GM21528 (cell line): Measurements from ENCODE around the gene GALR3.
A peak's percentile ranks its signal among the peaks of the same experiment; 100 is the strongest.

Source experiments
- ATAC-seq: cut with Tn5 transposase; IDR thresholded peaks from one replicate; pipeline ENCODE4 v1.9.1; 2021; ENCODE audit warnings: mild to moderate bottlenecking, moderate library complexity; ENCODE audit not compliant: unreplicated experiment, low FRiP score

The GALR3 gene

DNA sequence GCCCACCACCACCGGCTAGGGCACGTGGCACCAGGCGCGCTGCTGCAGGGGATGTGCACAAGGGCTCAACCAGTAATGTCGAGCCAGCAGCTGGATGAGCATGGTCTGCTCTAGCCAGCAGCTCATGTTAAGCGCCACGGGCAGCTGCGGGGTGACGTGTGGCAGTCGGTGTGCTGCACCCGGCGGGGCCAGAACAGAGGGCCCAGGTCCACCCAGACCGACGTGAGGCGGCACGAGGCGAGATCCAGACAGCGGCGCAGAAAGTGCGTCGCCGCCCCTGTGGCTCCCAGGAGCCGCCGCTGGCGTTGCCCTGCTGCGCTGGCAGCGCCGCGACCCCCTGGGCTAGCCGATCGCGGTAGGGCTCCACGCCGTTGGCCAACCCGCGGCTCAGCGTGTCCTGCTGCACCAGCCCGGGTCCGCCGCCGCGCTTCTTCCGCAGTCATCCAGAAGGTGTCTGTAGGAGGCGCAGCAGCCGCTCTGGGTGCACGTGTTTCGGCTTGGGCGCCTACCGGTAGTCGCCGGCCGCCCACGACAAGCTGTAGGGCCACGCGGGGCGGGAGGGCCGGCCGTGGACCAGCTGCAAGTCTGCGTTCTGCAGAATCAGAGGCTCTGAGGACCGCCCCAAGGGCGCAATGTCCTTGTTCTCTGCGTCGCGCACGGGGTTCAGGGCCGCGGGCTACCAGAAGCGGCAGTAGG is 4.6 kb upstream of the GALR3 start:
- no peak for ATAC-seq

DNA sequence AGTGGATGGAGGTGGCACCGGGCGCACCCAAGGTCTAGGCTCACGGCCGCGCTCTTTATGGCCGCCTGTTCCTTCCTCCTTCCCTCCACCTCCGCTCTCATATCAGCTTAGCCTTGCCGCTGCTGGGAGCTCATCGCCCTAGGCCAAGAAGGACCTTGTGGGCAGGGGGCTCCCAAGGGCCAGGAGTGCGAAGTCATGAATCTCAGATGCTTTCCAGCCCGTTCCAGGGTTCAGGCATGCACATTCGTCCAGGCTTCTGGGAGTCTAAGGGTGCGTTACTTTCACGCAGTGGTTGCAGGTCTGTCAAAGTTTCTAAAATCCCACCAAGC is 4.1 kb upstream of the GALR3 start:
- no peak for ATAC-seq

DNA sequence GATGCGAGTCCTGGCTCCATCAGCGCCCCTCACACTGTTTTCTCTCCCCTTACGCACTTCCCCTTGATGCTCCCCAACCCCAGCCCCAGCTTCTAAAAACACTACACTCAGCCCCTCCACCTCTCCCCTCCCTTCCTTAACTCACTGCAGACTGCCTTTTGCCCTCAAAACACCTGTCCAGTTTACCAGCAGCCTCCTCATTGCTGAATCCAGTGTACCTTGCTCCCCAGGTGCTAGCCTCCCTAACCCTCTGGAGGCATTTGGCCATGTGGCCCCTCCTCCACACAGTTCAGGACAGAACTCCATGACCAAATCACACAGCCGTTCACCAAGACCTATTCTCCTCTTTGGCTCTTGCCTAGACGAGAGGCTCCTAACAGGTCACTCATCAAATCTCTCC is 2.8 kb upstream of the GALR3 start:
- no peak for ATAC-seq

DNA sequence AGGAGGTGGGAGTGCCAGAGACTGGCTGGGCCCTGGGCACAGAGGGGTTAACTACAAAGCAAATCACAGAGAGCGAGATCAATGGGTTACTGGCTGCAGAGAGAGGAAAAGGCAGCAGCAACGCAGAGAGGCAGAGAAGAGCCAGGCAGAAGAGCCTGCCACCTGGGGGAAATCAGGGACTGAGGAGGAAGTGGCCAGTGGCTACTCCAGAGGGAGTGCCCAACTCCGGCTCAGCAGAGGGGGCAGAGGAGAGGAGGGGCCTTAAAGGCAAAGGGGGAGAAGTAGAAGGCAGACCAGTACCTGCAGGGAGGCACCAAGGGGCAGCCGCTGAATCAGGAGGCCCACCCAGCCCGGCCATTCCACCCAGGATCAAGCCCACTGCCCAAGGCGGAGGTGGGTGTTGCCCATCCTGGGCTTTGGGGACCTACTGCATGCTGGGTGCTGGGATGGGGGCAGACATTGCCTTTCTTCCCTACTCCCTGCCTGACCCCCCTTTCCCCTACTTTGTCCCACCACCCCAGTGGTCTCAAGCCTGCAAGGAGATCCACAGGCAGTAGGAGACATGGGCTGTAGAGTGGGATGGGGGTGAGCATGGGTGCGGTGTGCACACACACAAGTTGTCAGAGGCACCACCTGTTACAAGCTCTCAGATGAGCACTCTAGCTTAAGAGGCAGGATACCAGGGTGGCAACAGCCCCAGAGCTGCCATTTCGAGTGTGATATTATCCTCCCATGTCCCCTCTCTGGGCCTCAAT is 926 bp upstream of the GALR3 start:
- ATAC-seq = no peak

DNA sequence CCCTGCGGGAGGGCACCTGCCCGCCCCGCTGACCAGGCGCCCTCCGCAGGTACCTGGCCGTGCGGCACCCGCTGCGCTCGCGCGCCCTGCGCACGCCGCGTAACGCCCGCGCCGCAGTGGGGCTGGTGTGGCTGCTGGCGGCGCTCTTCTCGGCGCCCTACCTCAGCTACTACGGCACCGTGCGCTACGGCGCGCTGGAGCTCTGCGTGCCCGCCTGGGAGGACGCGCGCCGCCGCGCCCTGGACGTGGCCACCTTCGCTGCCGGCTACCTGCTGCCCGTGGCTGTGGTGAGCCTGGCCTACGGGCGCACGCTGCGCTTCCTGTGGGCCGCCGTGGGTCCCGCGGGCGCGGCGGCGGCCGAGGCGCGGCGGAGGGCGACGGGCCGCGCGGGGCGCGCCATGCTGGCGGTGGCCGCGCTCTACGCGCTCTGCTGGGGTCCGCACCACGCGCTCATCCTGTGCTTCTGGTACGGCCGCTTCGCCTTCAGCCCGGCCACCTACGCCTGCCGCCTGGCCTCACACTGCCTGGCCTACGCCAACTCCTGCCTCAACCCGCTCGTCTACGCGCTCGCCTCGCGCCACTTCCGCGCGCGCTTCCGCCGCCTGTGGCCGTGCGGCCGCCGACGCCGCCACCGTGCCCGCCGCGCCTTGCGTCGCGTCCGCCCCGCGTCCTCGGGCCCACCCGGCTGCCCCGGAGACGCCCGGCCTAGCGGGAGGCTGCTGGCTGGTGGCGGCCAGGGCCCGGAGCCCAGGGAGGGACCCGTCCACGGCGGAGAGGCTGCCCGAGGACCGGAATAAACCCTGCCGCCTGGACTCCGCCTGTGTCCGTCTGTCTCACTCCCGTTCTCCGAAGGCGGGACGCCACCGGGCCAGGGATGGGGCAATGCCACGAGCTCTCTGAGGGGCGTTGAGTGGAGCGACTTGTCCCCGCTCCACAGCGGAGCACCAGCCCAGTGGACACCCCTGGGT is 1.8 kb downstream of the GALR3 start:
- ATAC-seq = no peak

DNA sequence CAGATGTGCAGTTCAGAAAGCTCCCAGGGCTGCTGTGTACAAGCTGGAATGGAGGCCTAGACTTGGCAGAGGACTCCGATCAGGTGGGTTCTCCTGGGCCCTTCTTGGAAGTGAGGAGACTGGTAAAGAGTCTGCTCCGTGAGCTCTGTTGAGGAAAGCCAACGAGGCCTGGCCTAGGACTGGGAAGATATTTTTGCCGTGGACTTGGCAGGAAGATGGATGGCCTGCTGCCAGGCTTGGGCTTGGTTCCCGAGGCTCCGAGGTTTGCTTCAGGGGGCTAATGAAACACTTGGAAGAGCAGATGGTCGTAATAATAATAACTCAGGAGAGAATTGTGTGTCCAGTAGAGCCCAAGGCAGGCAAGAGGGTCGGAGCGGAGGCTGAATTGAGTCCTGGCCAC is 3.9 kb downstream of the GALR3 start:
- ATAC-seq = no peak

DNA sequence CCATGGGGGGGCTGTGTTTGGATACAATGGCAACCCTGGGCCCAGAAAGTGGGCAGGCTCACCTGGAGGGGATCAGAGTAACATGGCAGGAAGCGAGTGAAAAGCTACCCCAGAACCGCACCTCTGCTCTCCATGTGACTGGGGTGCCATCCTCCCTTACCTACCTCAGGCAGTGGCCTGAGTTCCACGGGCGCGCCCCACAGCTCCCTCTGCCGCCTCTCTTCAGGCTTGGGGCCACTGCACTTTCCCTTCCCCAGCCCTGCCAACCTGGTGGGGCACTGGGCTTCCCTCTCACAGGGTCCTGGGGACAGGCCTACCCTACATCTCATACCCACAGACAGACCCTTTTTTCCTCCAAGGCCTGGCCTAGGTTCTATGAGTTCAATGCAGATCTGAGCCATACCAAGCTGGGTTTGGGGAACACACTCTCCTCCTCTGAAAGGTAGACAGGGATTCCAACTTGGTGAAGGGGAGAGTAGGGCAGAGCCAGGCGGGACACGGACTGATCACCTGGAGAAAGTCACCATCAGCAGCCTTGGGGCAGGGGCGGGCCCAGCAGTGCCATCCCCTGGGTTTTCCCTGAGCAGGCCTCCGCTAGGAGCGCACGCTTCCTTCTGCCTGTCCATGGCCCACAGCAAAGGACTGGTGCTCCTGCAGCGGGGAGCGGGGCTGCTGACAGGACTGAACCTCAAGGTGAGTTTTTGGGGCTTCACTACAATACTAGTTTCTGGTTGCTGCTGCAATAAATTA is 7.1 kb downstream of the GALR3 start:
- ATAC-seq = no peak

DNA sequence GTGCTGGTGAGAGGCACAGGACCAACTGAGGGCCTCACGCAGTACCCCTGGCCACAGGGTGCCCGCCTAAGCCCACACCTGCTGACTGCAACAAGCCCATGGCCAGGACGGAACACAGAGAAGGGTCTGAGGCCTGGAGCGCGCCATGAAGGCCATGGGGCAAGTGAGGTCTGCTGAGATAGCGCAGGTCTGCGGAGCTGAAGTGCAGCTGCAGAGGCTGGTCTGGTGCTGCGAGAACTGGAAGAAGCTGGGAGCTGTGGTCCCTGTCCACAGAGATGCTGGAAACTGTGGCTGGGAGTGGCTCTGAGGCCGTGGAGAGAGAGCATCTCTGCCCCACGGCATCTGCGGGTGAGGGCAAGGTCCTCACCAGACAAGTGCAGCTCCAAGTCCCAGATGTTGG is 8.3 kb downstream of the GALR3 start:
- no peak for ATAC-seq

DNA sequence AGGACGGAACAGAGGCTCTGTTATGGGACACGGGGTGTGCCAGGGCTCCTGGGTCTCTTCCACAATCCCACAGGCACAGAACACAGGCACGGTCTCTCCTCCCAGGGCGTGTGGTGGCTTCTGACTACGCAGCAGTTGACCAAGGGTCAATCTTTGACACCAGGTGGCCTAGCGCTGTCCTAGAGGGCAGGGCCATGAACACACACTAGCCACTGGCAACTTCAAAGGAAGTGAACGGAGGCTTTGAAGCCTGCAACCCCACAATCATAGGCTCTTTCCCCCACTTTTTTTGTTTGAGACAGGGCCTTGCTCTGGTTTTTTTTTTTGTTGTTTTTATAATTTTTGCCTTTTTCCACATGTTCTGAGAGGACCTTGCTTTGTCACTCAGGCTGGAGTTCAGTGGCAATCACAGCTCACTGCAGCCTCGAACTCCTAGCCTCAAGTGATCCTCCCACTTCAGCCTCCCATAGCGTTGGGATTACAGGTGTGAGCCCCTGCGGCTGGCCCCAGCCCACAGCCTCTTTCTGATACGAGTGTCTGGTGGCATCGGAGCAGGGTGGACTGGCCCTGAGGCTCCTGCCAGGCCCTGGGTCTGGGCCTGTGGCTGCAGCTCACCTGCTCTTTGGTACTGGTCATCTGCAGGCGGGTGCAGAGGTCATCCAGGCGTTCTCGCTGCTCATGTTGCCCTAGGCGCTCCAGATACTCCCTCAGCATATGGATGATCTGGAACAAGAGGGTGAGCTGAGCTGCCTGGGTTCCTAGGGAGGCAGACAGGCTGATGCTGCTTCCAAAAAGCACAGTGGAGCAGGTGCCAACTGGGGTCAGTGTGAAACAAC is 9.1 kb downstream of the GALR3 start:
- no peak for ATAC-seq

DNA sequence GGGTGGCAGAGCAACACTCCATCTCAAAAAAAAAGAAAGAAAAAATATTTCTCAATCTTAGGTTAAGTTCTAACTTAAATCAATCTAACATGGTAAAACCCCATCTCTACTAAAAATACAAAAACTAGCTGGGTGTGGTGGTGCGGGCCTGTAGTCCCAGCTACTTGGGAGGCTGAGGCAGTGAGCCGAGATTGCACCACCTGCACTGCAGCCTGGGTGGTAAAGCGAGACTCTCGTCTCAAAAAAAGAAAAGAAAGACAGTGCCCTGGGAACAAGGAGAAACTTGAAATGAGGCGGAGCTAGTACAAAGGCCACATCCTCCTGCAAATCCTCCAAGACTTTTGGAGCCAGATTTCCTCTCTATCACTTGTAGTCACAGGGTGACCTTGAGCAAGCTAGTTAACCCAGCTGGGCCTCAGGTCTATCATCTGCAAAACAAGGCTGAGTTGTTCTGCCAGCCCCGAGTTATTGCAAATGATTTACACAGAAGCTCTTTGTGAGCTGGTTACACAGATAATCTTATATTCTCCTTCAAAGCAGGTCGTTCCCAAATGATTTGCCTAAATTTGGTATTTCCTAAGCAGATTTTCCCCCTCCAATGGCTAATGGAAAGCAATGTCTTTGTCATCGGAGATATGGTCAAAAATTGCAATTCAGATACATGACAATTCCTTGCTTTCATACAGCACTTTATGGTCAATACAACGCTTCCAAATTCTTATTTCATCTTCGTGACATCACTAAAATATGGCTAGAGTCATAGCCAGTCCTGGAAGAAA is 19.0 kb downstream of the GALR3 start:
- ATAC-seq = no peak

DNA sequence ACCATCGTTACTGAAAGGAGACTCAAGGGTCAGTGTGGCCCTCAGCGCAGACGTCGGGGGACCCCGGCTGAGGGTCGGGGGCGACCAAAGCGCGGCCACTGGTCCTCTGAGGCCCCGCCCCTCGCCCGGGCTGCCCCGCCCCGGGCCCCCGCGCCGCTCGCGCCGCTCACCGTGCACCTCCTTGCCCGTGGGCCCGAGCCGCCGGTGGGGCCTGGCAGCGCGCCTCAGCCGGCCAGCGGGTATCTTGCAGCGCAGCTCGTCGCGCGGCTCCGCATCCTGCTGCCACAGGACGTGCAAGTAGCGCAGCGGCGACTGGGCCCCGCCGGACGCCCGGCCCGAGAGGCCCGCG is 20.5 kb downstream of the GALR3 start:
- peak; percentile 38 for ATAC-seq

DNA sequence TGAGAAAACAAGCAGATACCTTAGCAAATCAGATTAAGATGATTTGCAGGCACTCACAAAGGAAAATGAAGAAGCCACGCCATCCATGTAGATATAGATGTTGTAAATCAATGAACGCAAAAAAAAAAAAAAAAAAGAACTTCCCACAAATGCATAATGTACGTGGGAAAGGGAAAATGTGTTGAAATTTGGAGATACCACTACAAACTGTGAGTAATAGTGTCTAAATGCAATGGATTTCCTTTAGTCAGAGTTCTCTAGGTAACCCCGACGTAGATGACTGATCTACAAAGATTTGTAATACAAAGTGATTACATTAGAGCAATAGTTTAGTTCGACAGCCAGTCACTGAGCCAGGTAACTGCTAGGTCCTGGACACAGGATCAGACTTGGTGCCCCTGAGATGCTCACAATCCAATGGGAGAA is 21.7 kb downstream of the GALR3 start:
- no peak for ATAC-seq

DNA sequence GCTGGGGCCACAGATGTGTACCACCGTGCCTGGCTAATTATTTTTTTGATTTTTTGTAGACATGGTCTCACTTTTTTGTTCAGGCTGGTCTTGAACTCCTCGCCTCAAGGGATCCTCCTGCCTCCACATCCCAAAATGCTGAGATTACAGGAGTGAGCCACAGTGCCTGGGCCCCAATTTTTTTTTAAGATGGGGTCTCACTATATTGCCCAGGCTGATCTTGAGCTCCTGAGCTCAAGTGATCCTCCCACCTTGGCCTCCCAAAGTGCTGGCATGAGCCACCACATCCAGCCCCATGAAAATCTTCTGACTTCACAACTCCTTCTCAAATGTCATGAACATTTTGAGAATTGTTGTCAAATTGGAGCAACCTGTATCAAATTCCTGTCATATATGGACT is 23.3 kb downstream of the GALR3 start:
- no peak for ATAC-seq

DNA sequence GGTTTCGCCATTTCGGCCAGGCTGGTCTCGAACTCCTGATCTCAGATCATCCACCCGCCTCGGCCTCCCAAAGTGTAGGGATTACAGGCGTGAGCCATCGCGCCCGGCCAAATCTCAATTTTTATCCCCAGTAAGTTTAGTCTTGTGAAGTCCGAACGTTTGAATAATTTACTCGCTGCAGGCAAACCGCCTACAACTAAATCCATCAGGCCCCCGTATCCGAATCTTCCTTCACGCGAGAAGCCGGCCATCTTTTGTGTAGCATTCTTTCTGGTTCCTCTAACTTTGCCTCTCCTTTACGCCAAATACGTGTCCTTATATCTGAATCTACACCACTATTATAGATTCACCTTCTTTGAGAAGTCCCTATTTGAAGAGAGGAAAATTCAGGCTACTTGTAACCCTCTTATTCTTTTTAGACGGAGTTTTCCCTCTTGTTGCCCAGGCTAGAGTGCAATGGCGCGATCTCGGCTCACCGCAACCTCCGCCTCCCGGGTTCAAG is 25.5 kb downstream of the GALR3 start:
- no peak for ATAC-seq

DNA sequence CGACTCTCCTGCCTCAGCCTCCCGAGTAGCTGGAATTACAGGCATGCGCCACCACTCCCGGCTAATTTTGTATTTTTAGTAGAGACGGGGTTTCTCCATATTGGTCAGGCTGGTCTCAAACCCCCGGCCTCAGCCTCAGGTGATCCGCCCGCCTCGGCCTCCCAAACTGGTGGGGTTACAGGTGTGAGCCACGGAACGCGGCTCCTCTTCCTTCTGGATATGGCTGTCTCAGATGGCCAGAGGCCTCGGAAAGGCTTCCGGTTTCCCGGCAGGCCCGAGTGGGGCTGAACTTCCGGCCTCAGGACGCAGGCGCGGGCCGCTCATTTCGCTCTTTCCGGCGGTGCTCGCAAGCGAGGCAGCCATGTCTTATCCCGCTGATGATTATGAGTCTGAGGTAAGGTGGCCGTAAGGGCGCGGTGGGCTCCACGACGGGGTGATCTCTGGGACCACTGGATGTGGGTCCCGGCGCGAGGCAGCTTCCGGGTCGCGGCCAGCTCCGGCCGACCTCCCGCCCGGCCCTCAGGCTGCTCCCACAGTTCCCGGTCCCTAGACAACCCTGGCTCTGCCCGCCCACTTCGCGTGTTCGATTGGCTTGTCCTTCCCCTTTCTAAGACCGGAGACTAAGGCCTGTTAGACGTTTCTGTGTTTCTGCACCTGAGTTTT is 26.0 kb downstream of the GALR3 start, which contains the start of gene EIF3L:
TSS of gene EIF3L (plus strand) at position 331 of the 663 bp plus-strand sequence. CDS start at position 362, 31 bp downstream.
- peak; percentile 54 for ATAC-seq

DNA sequence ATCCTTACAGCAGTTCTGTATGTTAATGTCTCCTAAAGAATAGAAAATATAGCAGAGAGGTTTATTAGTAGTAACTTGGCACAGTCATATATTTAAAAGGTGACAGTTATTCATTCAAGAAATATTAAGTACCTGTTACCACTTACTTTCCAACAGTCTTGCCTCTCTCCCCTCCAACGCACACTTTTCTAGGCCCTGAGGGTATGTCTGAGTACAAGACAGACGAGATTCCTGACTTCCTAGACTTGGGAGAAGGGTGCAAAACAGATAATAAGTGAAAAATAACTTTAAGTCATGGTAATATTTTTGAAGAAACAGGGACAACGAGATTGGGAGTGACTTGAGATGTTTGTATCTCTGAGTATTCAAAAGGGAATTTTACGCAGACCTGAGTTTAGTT is 27.6 kb downstream of the GALR3 start:
- no peak for ATAC-seq

DNA sequence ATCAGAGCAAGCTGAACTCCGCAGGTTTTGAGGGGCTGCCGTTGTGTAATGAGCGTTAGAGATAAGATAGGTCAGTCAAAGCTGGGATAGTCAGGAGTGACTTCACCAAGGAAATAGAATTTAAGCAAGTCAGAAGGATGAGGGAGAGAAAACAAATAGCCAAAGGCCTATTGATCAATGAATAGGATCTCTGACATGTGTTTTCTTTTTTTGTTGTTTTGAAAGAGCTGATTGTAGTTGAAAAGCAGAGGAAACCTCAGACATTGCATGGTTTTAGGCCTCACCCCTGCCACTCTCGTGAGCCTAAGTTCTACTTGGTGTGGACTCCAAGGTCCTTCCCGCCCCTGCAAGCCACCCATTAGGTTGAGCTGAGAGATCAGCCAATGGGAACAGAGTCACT is 29.2 kb downstream of the GALR3 start:
- no peak for ATAC-seq

DNA sequence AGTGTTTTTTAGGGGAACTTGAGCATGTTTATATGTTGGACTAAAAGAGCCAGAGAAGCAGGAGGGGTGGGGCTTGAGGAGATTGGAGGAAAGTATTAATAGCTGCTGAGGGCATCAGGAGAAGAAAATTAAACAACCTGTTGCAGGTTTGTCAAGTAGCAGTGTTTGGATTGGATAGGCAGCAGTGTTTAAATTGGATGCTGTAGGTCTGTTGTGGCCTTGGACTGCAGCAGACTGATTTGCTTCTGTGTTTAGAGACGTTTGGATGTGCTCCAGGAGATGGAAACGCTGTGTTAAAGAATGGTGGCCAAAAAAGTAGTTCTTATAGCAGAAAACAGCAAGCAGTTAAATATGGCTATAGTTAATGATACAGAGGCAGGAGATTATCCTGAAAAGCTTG is 31.8 kb downstream of the GALR3 start:
- no peak for ATAC-seq
